Fibroblast of skin of right biceps (primary cell): ENCODE results near the gene TPSD1.
"Not testable (repeated sequence)": the region's sequence is repeated elsewhere in the genome, so short reads cannot be mapped to it uniquely, and the experiment has no call there.

ENCODE experiments used
- DNase-seq: peaks from one replicate; pipeline ENCODE4 v3.0.0-alpha.2; 2013

Gene TPSD1

GRCh38 chr16:1243907-1244850, 11.7 kb upstream of the TPSD1 start:
- DNase-seq: not testable (repeated sequence)

- DNase-seq: no peak
These were observed 11.0 kb upstream of the TPSD1 start for GRCh38 chr16:1244881-1245280.

GRCh38 chr16:1245452-1246020, 10.3 kb upstream of the TPSD1 start:
- no peak for DNase-seq

GRCh38 chr16:1247903-1248537, 7.8 kb upstream of the TPSD1 start:
- not testable (repeated sequence) for DNase-seq

GRCh38 chr16:1249031-1249755, 6.7 kb upstream of the TPSD1 start:
- not testable (repeated sequence) for DNase-seq

- not testable (repeated sequence) for DNase-seq
These were observed 2.0 kb upstream of the TPSD1 start for GRCh38 chr16:1253701-1254364.

- DNase-seq: not testable (repeated sequence)
These were observed 1.0 kb upstream of the TPSD1 start for GRCh38 chr16:1254821-1255220.

- not testable (repeated sequence) for DNase-seq
These were observed 516 bp downstream of the TPSD1 start for GRCh38 chr16:1256296-1256873.

GRCh38 chr16:1256874-1257322, 1.0 kb downstream of the TPSD1 start:
- no peak for DNase-seq

- DNase-seq: no peak
These were observed 1.8 kb downstream of the TPSD1 start for GRCh38 chr16:1257561-1258224.

GRCh38 chr16:1258225-1258600, 2.3 kb downstream of the TPSD1 start:
- no peak for DNase-seq

- DNase-seq: no peak
These were observed 3.3 kb downstream of the TPSD1 start for GRCh38 chr16:1258906-1259759.

GRCh38 chr16:1259760-1260068, 3.8 kb downstream of the TPSD1 start:
- DNase-seq: no peak

- no peak for DNase-seq
These were observed 4.3 kb downstream of the TPSD1 start for GRCh38 chr16:1260101-1260680.

GRCh38 chr16:1261131-1261892, 5.4 kb downstream of the TPSD1 start:
- DNase-seq: no peak

GRCh38 chr16:1262210-1262845, 6.5 kb downstream of the TPSD1 start:
- DNase-seq: no peak

- DNase-seq: no peak
These were observed 7.0 kb downstream of the TPSD1 start for GRCh38 chr16:1262846-1263221.

- no peak for DNase-seq
These were observed 7.9 kb downstream of the TPSD1 start for GRCh38 chr16:1263591-1264344.
